Erythroblast (primary cell): ENCODE data around the gene SEH1L.

ENCODE experiments used
- GATA1 ChIP-seq: IDR thresholded peaks from 2 replicates; pipeline ENCODE4 v1.6.1; 2011; ENCODE audit warnings: low read depth, mild to moderate bottlenecking, control low read depth, low read length, moderate library complexity
- POLR2A ChIP-seq: IDR thresholded peaks from 2 replicates; pipeline ENCODE4 v1.6.1; 2011; ENCODE audit warnings: mild to moderate bottlenecking, low read length

GRCh38 chr18:12928206-12928605, 19.6 kb upstream of the SEH1L start:
- TF ChIP-seq POLR2A, result no peak
- TF ChIP-seq GATA1, result no peak
